ENCODE data around the gene CLEC1A.

Gene CLEC1A

DNA sequence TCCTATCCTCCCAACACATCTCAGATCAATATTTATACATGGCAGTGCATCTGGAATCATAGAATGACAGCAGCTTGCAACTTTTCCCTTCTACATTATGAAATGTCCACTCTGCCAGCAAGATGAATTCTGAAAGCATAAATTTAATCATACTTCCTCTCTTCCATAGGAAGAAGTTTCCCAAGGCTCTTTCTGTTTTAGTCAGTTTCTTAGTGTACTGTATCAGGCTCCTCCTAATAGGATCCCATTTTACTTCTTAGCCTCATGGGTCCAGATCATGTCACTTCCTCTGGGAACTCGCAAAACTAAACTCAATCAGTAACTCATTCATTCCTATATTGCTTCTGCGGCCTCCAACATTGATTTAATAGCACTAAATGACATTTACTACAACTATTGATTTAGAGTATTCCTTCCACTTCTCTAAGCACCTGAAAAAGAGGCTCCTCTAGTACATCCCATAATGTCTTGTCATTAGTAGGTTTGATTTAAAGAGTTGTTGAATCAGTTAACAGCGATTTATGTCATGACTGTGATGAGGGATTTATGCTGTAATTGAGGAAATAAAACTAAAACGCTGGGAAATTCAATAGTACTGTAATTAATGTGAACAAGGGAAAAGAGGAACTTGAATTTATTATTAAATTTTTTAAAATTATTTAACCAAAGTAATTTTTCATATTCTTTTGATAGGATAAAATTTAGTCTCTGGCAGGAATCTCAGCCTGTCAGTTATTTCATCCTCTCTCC, 4.0 kb downstream of the CLEC1A start:
- H3K4me3 ChIP-seq (ENCODE audit: control insufficient read depth, low read depth, low read length), result no peak overlapping the region
- no peak for DNase-seq (ENCODE audit: low read depth)
- TF ChIP-seq, protein P1, sequence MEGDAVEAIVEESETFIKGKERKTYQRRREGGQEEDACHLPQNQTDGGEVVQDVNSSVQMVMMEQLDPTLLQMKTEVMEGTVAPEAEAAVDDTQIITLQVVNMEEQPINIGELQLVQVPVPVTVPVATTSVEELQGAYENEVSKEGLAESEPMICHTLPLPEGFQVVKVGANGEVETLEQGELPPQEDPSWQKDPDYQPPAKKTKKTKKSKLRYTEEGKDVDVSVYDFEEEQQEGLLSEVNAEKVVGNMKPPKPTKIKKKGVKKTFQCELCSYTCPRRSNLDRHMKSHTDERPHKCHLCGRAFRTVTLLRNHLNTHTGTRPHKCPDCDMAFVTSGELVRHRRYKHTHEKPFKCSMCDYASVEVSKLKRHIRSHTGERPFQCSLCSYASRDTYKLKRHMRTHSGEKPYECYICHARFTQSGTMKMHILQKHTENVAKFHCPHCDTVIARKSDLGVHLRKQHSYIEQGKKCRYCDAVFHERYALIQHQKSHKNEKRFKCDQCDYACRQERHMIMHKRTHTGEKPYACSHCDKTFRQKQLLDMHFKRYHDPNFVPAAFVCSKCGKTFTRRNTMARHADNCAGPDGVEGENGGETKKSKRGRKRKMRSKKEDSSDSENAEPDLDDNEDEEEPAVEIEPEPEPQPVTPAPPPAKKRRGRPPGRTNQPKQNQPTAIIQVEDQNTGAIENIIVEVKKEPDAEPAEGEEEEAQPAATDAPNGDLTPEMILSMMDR (conservative IDR thresholded peaks at IDR 0.05; ENCODE audit: control insufficient read depth, insufficient read depth, low read depth, low read length), result no peak

DNA sequence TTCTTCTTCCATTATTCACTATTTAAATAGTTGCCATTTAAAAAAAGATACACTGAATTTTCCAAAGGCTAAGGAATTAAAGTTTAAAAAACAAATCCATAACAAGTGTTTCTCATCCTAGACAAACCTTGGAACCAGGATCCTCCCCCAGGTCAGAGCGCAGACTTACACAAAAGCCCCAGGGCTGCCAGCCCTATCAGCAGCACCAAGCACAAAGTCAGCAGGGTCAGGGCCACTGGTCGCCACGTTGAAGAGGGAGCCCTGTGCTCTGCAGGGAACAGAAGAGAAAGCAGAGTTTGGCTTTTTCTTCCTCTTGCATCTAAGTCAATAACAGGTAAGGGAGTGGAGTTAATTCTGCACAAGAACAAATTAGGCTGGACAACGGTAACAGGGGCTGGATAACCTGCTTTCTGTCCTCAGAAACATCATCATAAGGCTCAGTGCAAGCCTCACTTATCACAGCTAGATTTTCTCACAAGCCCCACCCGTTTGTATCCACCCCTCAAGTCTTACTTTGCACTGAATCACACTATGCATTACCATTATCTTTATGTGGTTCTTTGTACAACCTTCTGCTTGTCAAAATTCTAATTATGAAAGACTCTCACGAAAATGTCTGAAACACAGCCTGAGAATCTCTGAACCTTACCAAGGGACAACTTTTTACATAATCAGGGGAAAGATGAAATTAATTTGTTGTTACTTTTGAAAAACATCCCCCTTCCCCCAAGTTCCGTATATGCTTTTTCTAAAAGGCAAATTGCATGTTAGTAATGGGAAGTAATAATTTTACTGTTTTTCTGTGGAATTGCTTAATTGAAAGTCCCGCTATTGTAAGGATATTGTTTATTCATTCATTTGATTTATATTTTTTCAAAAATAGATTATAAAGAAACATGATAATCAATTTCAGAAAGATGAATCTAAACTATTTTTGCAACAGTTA, 9.6 kb downstream of the CLEC1A start:
- DNase-seq (ENCODE audit: low read depth), result no peak
- H3K4me3 ChIP-seq (ENCODE audit: control insufficient read depth, low read depth, low read length), result no peak overlapping the region
- TF ChIP-seq, protein P1 (conservative IDR thresholded peaks at IDR 0.05; ENCODE audit: control insufficient read depth, insufficient read depth, low read depth, low read length), result no peak

DNA sequence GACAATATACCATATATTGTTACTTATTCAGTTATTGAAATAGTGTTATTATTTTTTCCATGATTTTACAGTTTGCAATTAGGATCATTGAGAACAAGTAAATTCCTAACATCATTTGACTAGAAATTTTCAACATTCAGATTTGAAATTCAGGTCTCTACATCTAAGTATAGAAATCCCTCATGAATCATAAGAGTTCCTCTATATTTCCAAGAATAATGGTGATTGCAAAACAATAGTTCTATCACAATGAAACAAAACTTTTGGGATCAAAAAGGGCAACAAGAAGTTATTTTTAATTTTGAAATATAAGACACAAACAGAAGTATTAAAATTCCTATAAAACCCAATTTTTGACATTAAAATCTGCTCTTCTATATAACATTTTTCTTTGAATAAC, 10.8 kb downstream of the CLEC1A start:
- no peak overlapping the region for H3K4me3 ChIP-seq (ENCODE audit: control insufficient read depth, low read depth, low read length)
- TF ChIP-seq, protein P1 (conservative IDR thresholded peaks at IDR 0.05; ENCODE audit: control insufficient read depth, insufficient read depth, low read depth, low read length), result no peak
- DNase-seq (ENCODE audit: low read depth), result no peak

DNA sequence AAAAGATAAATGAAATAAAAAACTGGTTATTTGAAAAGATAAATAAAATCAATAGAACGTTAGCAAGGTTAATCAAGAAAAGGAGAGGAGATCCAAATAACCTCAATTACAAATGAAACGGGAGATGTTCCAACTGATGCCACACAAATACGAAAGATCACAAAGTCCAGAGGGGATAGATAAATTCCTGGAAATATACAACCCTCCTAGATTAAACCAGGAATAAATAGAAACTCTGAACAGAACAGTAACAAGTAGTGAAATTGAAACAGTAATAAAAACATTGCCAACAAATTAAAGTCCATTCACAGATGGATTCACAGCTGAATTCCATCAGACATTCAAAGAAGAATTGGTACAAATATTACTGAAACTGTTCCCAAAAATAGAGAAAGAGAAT, 12.4 kb downstream of the CLEC1A start:
- no peak overlapping the region for H3K4me3 ChIP-seq (ENCODE audit: control insufficient read depth, low read depth, low read length)
- TF ChIP-seq, protein P1 (conservative IDR thresholded peaks at IDR 0.05; ENCODE audit: control insufficient read depth, insufficient read depth, low read depth, low read length), result no peak
- no peak for DNase-seq (ENCODE audit: low read depth)

DNA sequence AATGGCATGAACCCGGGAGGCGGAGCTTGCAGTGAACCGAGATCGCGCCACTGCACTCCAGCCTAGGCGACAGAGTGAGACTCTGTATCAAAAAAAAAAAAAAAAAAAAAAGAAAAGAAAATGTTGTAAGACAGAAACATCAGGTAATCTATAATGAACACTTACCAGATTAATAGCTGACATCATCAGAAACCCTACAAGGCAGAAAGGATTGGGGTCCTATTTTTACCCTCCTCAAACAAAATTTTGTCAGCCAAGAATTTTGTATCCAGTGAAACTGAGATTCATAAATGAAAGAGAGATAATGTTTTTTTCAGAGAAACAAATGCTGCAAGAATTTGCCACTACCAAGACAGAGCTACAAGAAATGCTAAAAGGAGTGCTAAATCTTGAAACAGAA, 14.1 kb downstream of the CLEC1A start:
- TF ChIP-seq, protein P1 (conservative IDR thresholded peaks at IDR 0.05; ENCODE audit: control insufficient read depth, insufficient read depth, low read depth, low read length), result no peak
- DNase-seq (ENCODE audit: low read depth), result no peak
- no peak overlapping the region for H3K4me3 ChIP-seq (ENCODE audit: control insufficient read depth, low read depth, low read length)

DNA sequence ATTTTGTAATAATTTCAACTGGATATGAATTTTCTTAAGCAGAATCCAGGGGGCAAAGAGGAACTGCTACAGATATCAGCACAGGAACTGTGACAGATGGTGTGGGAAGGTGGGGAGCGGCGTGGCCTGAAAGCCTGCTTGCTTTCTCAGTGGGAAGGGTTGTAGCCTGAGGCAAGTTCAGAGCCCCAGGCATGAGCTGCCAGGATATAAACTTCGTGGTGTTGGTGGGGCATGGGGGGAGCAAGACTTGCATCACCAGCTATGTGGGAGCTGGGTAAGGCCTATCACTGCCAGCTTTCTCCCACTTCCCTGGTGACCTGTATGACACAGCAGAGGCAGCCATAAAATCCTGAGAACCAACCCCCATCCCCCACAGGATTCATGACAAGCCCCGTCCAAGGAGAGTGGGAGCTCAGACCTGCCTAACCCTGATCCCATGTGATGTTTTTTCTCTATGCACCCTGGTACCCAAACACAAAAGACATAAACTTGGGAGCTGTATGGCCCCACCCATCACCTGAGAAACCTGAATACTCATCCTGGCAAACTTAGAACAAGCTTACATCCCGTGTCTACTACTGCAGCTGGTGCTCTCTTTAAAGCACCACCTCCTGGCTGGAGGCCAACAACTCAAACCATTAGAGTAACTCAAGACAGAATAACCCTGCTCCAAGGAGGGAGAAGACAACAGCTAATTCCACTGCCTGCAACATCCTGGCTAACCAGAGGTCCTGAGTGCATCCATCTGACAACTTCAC, 16.5 kb downstream of the CLEC1A start:
- DNase-seq (ENCODE audit: low read depth), result no peak
- H3K4me3 ChIP-seq (ENCODE audit: control insufficient read depth, low read depth, low read length), result no peak overlapping the region
- TF ChIP-seq, protein P1 (conservative IDR thresholded peaks at IDR 0.05; ENCODE audit: control insufficient read depth, insufficient read depth, low read depth, low read length), result no peak
